BJ (cell line): ENCODE measurements around the gene GADL1. TPM values are rescaled to one million over a fixed set of nuclear protein-coding genes. Genes with fewer than 3 reads are reported as not detected.

ENCODE experiments used
- CTCF ChIA-PET: fragments of 350-600 bp; formaldehyde crosslinking; extraction: SDS; loops from one replicate; lab custom pipeline; 2021; ENCODE audit warnings: antibody characterized with exemption, inconsistent platforms; lab: Yijun Ruan, JAX
- POLR2A ChIA-PET: fragments of 300-600 bp; sonication (Branson Sonifier 250); formaldehyde crosslinking; extraction: SDS; loops from one replicate; lab custom pipeline; 2021; ENCODE audit warnings: antibody characterized with exemption; lab: Charles Lee
- DNase-seq: peaks from one replicate; pipeline ENCODE4 v3.0.0-alpha.2; 2011; ENCODE audit warnings: low read depth
- H3K27me3 ChIP-seq: 2 replicates; pipeline ENCODE4 v1.6.0; 2011; ENCODE audit warnings: low read length; ENCODE audit not compliant: control insufficient read depth, insufficient read depth
- H3K36me3 ChIP-seq: 2 replicates; pipeline ENCODE4 v1.5.1; 2011; ENCODE audit warnings: low read length; ENCODE audit not compliant: control insufficient read depth, insufficient read depth
- H3K4me3 ChIP-seq: 2 replicates; pipeline ENCODE4 v1.5.1; 2011; ENCODE audit warnings: low read depth, mild to moderate bottlenecking, control low read depth, low read length
- polyA plus RNA-seq: library from polyadenylated mRNA; depleted of rRNA; stranded (reverse); fragments of >200 nt; gene quantifications from 2 replicates; pipeline ENCODE4 v1.2.3, GENCODE V29; 2011
- TF ChIP-seq, protein P1 (sequence below): IDR thresholded peaks from 2 replicates; pipeline ENCODE4 v1.5.1; 2011; ENCODE audit warnings: low read depth, mild to moderate bottlenecking, control low read depth, inconsistent platforms, low read length, moderate library complexity; ENCODE audit not compliant: insufficient read depth

Gene GADL1
- polyA plus RNA-seq, 1 experiment: not detected

DNA sequence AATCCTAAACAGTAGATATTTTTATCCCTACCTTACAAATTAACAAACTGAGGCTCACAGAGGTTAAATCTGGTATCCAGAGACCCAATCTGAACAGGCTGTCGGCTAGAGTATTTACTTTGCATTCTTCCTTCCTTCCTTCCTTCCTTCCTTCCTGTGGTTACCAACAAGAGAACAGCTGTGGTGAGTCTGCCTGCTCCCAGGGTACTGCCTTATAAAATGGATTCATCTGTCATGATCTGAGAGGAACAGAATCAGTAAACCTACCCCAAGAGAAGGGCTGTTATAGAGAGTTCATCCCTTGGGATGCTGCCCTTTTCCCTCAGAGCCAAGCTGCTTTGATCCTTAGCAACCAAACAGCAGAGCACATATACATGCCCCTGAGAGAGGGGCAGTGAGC lies 3.6 kb downstream of the GADL1 start:
- no peak for DNase-seq
- Histone ChIP-seq H3K36me3 (no peaks in the 10 kb centered on the region), H3K27me3 (peaks cover 6% of the 10 kb centered on the region; the same call in 1 of the 2 replicates), H3K4me3 (no peak overlapping the region)
- TF ChIP-seq, protein P1, sequence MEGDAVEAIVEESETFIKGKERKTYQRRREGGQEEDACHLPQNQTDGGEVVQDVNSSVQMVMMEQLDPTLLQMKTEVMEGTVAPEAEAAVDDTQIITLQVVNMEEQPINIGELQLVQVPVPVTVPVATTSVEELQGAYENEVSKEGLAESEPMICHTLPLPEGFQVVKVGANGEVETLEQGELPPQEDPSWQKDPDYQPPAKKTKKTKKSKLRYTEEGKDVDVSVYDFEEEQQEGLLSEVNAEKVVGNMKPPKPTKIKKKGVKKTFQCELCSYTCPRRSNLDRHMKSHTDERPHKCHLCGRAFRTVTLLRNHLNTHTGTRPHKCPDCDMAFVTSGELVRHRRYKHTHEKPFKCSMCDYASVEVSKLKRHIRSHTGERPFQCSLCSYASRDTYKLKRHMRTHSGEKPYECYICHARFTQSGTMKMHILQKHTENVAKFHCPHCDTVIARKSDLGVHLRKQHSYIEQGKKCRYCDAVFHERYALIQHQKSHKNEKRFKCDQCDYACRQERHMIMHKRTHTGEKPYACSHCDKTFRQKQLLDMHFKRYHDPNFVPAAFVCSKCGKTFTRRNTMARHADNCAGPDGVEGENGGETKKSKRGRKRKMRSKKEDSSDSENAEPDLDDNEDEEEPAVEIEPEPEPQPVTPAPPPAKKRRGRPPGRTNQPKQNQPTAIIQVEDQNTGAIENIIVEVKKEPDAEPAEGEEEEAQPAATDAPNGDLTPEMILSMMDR: no peak
- CTCF ChIA-PET: interaction anchor here (0.6 to 1.4 kb wide), 3 partner anchors 13 to 18 kb away, joined by 3 read pairs; no protein-coding TSS in a partner anchor
- POLR2A ChIA-PET: no interaction called here

GRCh38 chr3:30886888-30887287 lies 7.6 kb downstream of the GADL1 start:
- Histone ChIP-seq H3K36me3 (no peaks in the 10 kb centered on the region), H3K4me3 (no peak overlapping the region), H3K27me3 (peaks cover 1% of the 10 kb centered on the region; the same call in 1 of the 2 replicates)
- CTCF ChIA-PET: interaction anchor here (1.0 to 1.7 kb wide), 2 partner anchors 18 to 117 kb away, joined by 3 to 5 read pairs; no protein-coding TSS in a partner anchor
- TF ChIP-seq, protein P1: no peak
- POLR2A ChIA-PET: no interaction called here
- no peak for DNase-seq

DNA sequence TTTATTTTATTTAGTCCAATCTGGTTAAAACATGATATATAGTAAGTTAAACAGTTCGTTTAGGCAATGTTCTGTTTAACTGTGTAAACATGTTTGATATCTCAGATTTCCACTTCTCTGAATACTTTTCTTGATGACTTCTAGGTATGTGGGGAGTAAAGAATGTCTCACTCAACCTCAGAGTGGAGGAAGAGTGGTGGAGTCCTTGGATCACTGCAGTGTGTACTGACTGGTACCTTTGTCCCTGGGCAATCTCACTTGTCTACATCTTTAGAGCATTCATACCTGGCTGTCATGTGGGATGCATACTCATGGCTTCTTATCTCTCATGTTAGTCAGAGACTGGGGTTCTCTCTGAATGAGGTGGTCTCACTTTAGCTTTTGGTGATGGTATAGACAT lies 15.6 kb downstream of the GADL1 start:
- CTCF ChIA-PET: interaction anchor here (0.6 to 1.3 kb wide), 2 partner anchors 13 to 702 kb away, joined by 3 read pairs; no protein-coding TSS in a partner anchor
- DNase-seq: no peak
- TF ChIP-seq, protein P1: no peak

GRCh38 chr3:30875505-30875904 lies 19.0 kb downstream of the GADL1 start:
- Histone ChIP-seq H3K4me3 (no peak overlapping the region), H3K36me3 (no peaks in the 10 kb centered on the region), H3K27me3 (no peaks in the 10 kb centered on the region)
- ChIA-PET CTCF (no interaction called here), POLR2A (interaction anchor here (0.6 kb wide), 2 partner anchors 11 to 25 kb away, joined by 3 read pairs; no protein-coding TSS in a partner anchor)
- DNase-seq: no peak
- TF ChIP-seq, protein P1: no peak

More for the DNA sequence above, 15.6 kb downstream of the GADL1 start:
- Histone ChIP-seq H3K27me3 (no peaks in the 10 kb centered on the region), H3K36me3 (no peaks in the 10 kb centered on the region), H3K4me3 (no peak overlapping the region)
- POLR2A ChIA-PET: no interaction called here

DNA sequence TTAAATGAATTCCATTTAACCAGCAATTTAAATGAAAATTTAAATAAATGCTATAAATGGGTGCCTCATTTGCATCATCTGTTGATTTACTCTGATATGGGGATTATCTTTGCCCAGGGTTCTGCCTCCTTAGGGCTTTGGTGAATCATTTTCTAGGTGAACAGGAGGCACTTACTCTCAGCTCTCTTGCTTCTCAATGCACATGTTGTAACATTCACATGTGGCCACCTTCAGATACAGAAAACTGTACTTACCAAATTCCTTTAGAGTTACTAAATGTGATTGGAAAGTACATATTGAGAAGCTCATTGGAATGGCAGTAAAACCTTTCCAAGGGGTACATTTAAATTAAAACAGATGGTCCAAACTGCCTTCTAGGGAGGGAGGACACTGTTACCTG lies 20.8 kb downstream of the GADL1 start:
- Histone ChIP-seq H3K4me3 (no peak overlapping the region), H3K36me3 (no peaks in the 10 kb centered on the region), H3K27me3 (no peaks in the 10 kb centered on the region)
- no peak for DNase-seq
- TF ChIP-seq, protein P1: no peak
- CTCF ChIA-PET: interaction anchor here (1.2 kb wide), 1 partner anchor 10 kb away, joined by 3 read pairs; no protein-coding TSS in a partner anchor
- POLR2A ChIA-PET: no interaction called here
